Right cardiac atrium (tissue), 5 donors: ENCODE data around the gene CTSS. TPM values are rescaled to one million over a fixed set of nuclear protein-coding genes. Genes with fewer than 3 reads are reported as not detected.
"Not testable (repeated sequence)": the region's sequence is repeated elsewhere in the genome, so short reads cannot be mapped to it uniquely, and the experiment has no call there.

ENCODE experiments used
- ATAC-seq, 2 donors: fragments of 200-7000 bp; cut with Tn5 transposase; one replicate each; pipeline versions ENCODE4 v1.8.0 to v1.9.1; 2020; ENCODE audit warnings: moderate library complexity in 2 of 2, mild to moderate bottlenecking in 1 of 2
- DNase-seq, 3 donors: peaks; one replicate each; pipeline ENCODE4 v3.0.0-alpha.2; 2020
- H3K27ac ChIP-seq: one replicate; pipeline ENCODE4 v1.5.1; 2013; ENCODE audit warnings: mild to moderate bottlenecking, low read length, control low read depth, moderate library complexity
- H3K27me3 ChIP-seq: one replicate; pipeline ENCODE4 v1.6.1; 2013; ENCODE audit not compliant: control insufficient read depth, insufficient read depth
- H3K4me1 ChIP-seq: one replicate; pipeline ENCODE4 v1.6.1; 2013; ENCODE audit warnings: low read length; ENCODE audit not compliant: control insufficient read depth, insufficient read depth
- H3K4me3 ChIP-seq: one replicate; pipeline ENCODE4 v1.5.1; 2013; ENCODE audit warnings: low read length, control low read depth
- H3K9me3 ChIP-seq: one replicate; pipeline ENCODE4 v1.6.1; 2013; ENCODE audit warnings: low read length; ENCODE audit not compliant: control insufficient read depth
- WGBS: extraction: QIAGEN DNeasy Blood & Tissue Kit; methylation state at CpG from one replicate; pipeline ENCODE4 v1.1.7; 2013; 5-methylcytosine and 5-hydroxymethylcytosine counted together
- intact Hi-C, 4 donors: fragments of 100-400 bp; cut with DNase I; formaldehyde crosslinking; loops; one replicate each; pipeline versions ENCODE4 v1.11.0 to v1.14.0; 2022 to 2023
- polyA plus RNA-seq: library from polyadenylated mRNA; stranded (reverse); fragments of 200-250 nt; gene quantifications from one replicate; pipeline ENCODE4 v1.2.3, GENCODE V29; 2013
- total RNA-seq, 4 donors: library from RNA; stranded (reverse); fragmentation: NEBNext Ultra II Directional; extraction: Animal tissue kit (Norgen Biotek cat#: 25700); gene quantifications; one replicate each; pipeline ENCODE4 v1.2.1, GENCODE V29; 2021
- donor health status: healthy with polysubstance abuse.
- donor health status: DM: no; HTN: yes; CAD: no.
- donor health status: DM: no; HTN: no; CAD: no.
- donor health status: DM: no; HTN: yes; CAD: no; lungs with severe emphysema.
- donor health status: DM: yes; HTN: yes; CAD: no.

The CTSS gene
- total and polyA plus RNA-seq, 5 donors: 8.7 to 64.7 (median 48.1) TPM

DNA sequence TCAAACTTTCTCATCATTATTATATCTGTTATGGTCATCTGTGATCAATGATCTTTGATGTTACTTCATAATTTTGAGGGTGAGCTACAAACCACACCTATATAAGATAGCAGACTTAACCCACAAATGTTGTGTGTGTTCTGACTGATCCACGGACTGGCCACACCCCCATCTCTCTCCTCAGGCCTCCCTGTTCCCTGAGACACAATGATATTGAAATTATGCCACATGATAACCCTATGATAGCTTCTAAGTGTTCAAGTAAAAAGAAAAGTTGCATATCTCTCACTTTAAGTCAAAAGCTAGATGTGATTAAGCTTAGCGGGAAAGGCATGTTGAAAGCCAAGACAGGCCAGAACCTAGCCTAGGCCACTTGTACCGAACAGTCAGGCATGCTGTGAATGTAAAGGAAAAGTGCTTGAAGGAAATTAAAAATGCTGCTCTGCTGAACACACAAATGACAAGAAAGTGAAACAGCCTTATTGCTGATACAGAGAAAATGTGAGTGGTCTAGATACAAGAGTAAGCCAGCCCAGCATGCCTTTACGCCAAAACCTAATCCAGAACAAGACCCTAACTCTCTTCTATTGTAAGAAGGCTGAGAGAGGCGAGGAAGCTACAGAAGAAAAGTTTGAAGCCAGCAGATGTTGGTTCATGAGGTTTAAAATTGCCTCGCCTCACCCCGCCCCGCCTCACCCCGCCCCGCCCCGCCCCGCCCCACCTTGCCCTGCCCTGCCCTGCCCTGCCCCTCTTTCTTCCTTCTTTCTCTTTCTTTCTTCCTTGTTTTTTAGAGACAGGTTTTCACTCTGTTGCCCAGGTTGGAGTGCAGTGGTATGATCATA, 16.5 kb downstream of the CTSS start:
- no peak for ATAC-seq
- Histone ChIP-seq H3K4me3 (no peak overlapping the region), H3K4me1 (no peaks in the 10 kb centered on the region), H3K27me3 (no peaks in the 10 kb centered on the region), H3K9me3 (no peaks in the 10 kb centered on the region), H3K27ac (no peak overlapping the region)
- WGBS: 95% methylated on average over 12 of the region's 12 CpGs
- no peak for DNase-seq
- intact Hi-C loops: no loop called here

DNA sequence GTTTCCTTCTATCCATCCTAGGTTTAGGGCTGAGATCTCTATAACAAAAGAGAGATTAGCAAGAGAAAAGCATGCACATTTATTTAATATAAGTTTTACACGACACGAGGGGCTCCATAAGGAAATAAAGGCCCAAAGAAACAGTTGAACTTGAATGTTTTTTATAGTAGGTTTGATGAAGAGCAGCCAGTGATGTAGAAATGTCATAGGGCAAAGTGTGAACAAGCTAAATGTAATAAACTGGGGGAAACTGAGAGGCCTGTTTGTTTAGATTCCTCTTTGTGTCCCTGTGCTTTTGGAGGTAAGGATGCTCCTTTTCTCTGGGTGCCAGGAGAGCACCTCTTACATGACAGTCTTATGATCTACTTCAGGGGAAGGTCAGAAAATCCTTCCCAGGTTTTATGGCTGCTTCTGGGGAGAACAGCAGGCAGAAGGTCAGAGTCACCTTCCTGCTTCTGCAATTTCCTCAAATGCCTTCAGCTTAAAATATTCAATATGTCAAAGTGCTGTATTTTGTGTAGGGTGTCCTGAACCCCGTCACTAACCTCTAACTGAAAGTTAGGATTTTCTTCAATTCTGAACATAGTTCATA, 35.4 kb downstream of the CTSS start:
- H3K9me3 ChIP-seq: no peaks in the 10 kb centered on the region
- DNase-seq: no peak
- no peak for ATAC-seq
- WGBS: 86% methylated on average over 3 of the region's 3 CpGs
- H3K27ac ChIP-seq: no peak overlapping the region
- no peaks in the 10 kb centered on the region for H3K27me3 ChIP-seq
- no peak overlapping the region for H3K4me3 ChIP-seq
- intact Hi-C loops: no loop called here
- no peaks in the 10 kb centered on the region for H3K4me1 ChIP-seq

DNA sequence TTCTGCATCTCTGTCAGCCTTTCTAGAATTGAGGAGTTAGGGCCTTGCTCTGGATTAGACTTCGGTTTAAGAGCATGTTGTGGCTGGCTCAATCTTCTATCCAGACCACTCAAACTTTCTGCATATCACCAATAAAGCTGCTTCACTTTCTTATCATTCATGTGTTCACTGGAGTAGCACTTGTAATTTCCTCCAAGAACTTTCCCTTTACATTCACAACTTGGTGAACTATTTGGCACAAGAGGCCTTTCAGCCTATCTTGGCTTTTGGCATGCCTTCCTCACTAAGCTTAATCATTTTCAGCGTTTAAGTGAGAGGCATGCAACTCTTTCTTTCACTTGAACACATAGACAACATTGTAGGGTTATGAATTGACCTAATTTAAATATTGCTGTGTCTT, 41.2 kb downstream of the CTSS start:
- no peak overlapping the region for H3K27ac ChIP-seq
- H3K9me3 ChIP-seq: no peaks in the 10 kb centered on the region
- H3K4me3 ChIP-seq: no peak overlapping the region
- DNase-seq: no peak
- no peak for ATAC-seq
- 55% methylated on average over 2 of the region's 2 CpGs for WGBS
- H3K27me3 ChIP-seq: no peaks in the 10 kb centered on the region
- no peaks in the 10 kb centered on the region for H3K4me1 ChIP-seq
- intact Hi-C loops: no loop called here

DNA sequence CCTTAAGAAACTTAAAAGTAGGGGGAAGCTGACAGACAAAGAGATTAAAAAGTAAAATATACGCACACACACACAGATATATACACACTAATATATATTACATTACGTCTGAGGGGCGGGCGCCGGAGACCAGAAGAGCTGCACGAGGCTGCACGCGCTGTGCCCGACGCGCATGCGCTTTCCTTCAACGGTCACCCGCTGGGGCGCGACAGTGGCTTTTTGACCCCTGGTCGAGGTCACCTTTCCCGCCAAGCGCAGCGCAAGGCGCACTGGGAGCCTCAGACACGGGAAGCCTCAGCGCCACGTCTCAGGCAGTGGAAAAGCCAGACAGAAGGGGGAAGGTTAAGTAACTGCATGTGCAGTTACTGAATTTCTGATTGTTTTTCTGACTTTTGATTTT, 44.9 kb downstream of the CTSS start, which contains the start of gene HORMAD1:
TSS of gene HORMAD1 (minus strand) at position 193 of the 400 bp plus-strand sequence. CDS start 1,390 bp downstream, outside the sequence.
- no peak within 1 kb of the TSS for H3K4me3 ChIP-seq
- DNase-seq (peak in 1 of 3 donors; percentile 33), ATAC-seq (no peak)
- intact Hi-C loops: no loop called here
- H3K9me3 ChIP-seq: no peaks in the 10 kb centered on the region
- no peaks in the 10 kb centered on the region for H3K4me1 ChIP-seq
- H3K27me3 ChIP-seq: no peaks in the 10 kb centered on the region
- 97% methylated on average over 24 of the region's 24 CpGs for WGBS
- no peak within 1 kb of the TSS for H3K27ac ChIP-seq

DNA sequence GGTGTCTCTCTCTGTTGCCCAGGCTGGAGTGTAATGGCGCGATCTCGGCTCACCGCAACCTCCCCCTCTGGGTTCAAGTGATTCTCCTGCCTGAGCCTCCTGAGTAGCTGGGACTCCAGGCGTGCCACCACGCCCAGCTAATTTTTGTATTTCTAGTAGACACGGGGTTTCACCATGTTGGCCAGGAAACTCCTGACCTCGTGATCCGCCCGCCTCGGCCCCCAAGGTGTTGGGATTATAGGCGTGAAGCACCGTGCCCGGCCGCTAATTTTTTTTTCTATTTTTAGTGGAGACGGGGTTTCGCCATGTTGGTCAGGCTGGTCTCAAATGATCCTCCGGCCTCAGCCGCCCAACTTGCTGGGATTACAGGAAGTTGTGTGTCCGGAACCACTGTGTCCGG, 45.5 kb downstream of the CTSS start:
- no peaks in the 10 kb centered on the region for H3K4me1 ChIP-seq
- 92% methylated on average over 21 of the region's 21 CpGs for WGBS
- no peak overlapping the region for H3K4me3 ChIP-seq
- intact Hi-C loops: no loop called here
- no peak for DNase-seq
- H3K27me3 ChIP-seq: no peaks in the 10 kb centered on the region
- no peak overlapping the region for H3K27ac ChIP-seq
- no peaks in the 10 kb centered on the region for H3K9me3 ChIP-seq
- no peak for ATAC-seq

DNA sequence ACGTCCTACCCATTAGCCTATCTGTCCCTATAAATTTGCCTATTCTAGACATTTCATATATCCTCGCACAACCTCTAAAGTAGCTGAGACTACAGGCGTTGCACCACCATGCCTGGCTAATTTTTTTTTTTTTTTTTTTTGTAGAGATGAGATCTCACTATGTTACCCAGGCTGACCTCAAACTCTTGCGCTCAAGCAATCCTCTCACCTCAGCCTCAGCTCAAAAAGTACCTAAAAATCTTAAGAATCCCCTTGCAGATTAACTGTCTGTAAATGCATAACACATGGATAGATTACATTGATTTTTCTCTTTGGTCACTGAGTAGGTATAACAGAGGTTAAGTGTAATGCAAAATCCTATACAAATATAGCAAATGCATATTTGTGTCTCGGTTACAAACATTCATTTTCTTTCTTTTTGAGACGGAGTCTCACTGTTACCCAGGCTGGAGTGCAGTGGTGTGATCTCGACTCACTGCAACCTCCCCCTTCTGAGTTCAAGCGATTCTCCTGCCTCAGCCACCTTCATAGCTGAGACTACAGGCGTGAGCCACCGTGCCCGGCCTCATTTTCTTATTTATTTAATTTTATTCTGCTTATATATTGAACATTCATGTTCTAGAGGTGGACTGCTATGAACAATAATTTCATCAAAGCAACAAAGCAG, 47.2 kb downstream of the CTSS start:
- DNase-seq: no peak
- Histone ChIP-seq H3K4me1 (no peaks in the 10 kb centered on the region), H3K9me3 (no peaks in the 10 kb centered on the region), H3K4me3 (no peak overlapping the region), H3K27me3 (no peaks in the 10 kb centered on the region), H3K27ac (no peak overlapping the region)
- intact Hi-C loops: no loop called here
- ATAC-seq: no peak
- 80% methylated on average over 11 of the region's 11 CpGs for WGBS

DNA sequence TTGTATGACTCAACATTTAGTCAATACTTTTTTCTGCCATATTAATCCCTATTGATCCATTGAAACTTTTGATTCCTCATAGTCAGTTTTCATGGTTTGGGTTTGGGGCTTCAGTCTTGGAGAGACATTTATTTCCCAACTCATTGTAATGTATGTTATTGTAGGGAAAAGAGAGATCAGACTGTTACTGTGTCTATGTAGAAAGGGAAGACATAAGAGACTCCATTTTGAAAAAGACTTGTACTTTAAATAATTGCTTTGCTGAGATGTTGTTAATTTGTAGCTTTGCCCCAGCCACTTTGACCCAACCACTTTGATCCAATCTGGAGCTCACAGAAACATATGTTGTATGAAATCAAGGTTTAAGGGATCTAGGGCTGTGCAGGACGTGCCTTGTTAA, 56.5 kb downstream of the CTSS start:
- H3K27me3 ChIP-seq, ATAC-seq, H3K4me1 ChIP-seq, H3K9me3 ChIP-seq, H3K27ac ChIP-seq, intact Hi-C loops, DNase-seq, H3K4me3 ChIP-seq: not testable (repeated sequence)
- WGBS: 78% methylated on average over 1 of the region's 1 CpG

DNA sequence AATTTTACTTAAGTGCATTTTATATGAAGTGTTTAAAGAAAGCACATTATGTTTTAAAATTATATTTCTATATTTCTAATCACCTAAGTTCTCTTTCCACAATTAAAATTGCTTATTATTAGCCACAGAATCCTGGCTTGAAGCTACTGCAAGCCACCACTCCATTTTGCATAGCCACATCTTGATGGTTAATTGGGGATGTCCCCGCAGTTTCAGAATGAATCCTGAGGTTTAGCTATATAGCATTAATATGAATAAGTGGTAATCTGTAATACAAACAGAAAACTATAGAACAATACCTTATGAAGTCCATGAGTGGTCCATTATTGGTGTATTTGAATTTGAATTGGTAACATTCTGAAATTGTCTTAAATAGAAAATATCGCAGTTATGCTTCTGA, 57.0 kb downstream of the CTSS start:
- intact Hi-C loops: no loop called here
- no peak for ATAC-seq
- Histone ChIP-seq H3K27me3 (no peaks in the 10 kb centered on the region), H3K4me3 (no peak overlapping the region), H3K9me3 (no peaks in the 10 kb centered on the region), H3K27ac (no peak overlapping the region), H3K4me1 (no peaks in the 10 kb centered on the region)
- no peak for DNase-seq
- WGBS: 96% methylated on average over 2 of the region's 2 CpGs

DNA sequence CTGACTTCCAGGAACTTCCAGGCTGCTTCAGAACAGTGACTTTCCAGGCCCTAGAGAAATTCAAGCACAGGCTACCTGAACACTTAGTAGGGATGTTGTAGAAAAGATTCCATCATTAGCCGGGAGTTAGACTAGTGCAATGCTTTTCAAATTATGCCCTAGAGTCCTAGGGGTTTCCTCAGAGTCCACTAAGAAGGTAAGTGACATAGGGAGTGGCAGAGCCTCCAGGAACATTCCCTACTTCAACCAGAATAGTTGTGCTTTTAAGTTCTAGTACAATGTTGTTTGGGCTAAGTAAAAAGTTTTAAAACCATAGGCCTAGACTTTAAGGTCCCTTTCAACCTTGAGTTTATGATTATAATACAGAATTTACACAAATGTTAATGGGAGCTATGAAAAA, 59.5 kb downstream of the CTSS start:
- 83% methylated on average over 1 of the region's 1 CpG for WGBS
- H3K27ac ChIP-seq: no peak overlapping the region
- H3K4me1 ChIP-seq: no peaks in the 10 kb centered on the region
- DNase-seq (no peak), ATAC-seq (no peak)
- H3K4me3 ChIP-seq: no peak overlapping the region
- no peaks in the 10 kb centered on the region for H3K9me3 ChIP-seq
- intact Hi-C loops: no loop called here
- H3K27me3 ChIP-seq: no peaks in the 10 kb centered on the region

DNA sequence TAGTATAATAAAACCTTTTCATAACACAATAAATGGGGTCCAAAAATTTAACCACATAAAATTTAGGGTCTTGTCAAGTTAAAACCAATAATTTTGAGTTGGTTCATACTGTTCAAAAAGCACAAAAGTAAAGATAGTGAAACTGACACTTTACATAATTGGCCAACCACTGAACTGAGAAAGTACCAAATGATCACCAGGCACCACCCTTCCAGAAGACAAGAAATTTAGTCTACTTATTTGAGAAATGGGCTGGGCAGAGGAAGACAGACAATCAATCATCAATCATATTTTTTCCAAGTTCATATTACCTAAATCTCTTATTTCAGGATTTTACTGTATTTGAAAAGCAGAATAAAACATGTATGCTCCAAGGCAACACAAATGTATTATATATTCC, 62.2 kb downstream of the CTSS start:
- Histone ChIP-seq H3K27ac (no peak overlapping the region), H3K9me3 (no peaks in the 10 kb centered on the region), H3K4me1 (no peaks in the 10 kb centered on the region), H3K4me3 (no peak overlapping the region), H3K27me3 (no peaks in the 10 kb centered on the region)
- DNase-seq: no peak
- intact Hi-C loops: no loop called here
- ATAC-seq: no peak
